GM12874 (cell line): ENCODE data around the gene RNF223.

Source experiments
- TF ChIP-seq, protein P1 (sequence below): IDR thresholded peaks from 2 replicates; pipeline ENCODE4 v1.5.1; 2011; ENCODE audit warnings: low read depth, mild to moderate bottlenecking, control low read depth, low read length, moderate library complexity; ENCODE audit not compliant: insufficient read depth

RNF223 gene

DNA sequence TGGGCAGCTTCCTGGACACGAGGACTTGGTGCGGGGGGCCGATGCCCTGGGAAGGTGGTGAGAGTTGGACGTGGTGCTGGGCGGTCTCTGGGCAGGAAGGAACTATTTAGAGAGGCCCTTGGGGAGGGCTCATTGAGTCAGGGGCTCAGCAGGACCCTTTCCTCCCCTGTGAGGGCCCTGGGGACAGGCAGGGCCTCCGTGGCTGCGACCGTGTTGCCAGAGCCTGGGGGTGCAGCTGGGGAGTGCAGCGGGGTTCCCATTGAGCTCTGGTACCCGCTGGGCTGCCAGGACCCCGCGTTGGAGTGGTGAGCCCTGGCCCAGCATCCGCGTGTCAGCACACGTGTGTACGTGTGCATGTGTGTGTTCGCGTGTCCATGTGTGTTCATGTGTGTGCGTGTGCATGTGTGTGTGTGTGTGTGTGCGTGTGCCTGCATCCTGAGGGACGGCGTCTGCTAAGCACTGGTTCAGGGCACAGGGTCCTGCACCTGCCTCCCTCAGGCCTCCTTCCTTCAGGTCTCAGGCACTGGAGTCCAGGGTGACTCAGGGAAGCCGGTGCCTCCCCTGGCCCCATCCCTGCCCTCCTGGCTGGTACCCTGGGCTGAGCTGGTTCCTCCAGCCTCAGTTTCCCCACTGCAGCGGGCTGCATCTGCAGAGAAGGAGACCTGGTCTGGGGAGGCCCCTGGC is 10.7 kb downstream of the RNF223 start:
- TF ChIP-seq, protein P1, sequence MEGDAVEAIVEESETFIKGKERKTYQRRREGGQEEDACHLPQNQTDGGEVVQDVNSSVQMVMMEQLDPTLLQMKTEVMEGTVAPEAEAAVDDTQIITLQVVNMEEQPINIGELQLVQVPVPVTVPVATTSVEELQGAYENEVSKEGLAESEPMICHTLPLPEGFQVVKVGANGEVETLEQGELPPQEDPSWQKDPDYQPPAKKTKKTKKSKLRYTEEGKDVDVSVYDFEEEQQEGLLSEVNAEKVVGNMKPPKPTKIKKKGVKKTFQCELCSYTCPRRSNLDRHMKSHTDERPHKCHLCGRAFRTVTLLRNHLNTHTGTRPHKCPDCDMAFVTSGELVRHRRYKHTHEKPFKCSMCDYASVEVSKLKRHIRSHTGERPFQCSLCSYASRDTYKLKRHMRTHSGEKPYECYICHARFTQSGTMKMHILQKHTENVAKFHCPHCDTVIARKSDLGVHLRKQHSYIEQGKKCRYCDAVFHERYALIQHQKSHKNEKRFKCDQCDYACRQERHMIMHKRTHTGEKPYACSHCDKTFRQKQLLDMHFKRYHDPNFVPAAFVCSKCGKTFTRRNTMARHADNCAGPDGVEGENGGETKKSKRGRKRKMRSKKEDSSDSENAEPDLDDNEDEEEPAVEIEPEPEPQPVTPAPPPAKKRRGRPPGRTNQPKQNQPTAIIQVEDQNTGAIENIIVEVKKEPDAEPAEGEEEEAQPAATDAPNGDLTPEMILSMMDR: no peak

GRCh38 chr1:1062348-1063163 is 11.6 kb downstream of the RNF223 start:
- TF ChIP-seq, protein P1: no peak

DNA sequence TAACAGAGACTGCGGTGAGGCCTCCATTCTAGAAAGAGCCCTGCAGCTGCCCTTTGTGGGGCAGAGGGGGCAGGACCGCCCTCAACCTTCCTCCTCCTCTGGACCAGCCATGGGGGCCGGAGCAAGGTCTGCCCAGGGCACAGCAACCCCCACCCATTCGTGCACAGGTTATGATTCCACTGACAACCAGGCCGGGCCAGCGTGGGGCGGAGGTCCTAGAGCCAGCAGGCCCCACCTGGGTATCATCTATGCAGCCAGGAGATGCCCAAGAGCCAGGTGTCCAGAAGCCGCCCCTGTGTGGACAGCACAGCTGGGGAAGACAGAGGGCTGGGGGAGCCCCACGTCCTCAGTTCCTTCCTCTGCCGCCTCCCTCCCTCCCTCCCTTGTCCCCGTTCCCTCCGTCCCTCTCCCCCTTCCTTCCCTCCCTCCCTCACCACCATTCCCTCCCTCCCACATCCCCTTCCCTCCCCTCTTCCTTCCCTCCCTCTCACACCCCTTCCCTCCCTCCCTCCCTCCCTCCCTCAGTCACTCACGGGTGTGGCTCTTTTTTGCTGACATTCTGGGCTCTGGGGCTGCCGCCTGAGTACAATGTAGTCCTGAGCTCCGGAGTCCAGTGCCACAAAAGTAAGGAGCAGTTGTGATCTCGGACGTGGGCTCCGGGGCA is 12.3 kb downstream of the RNF223 start:
- TF ChIP-seq, protein P1: no peak

GRCh38 chr1:1060281-1061000 is 13.7 kb downstream of the RNF223 start:
- TF ChIP-seq, protein P1: no peak

DNA sequence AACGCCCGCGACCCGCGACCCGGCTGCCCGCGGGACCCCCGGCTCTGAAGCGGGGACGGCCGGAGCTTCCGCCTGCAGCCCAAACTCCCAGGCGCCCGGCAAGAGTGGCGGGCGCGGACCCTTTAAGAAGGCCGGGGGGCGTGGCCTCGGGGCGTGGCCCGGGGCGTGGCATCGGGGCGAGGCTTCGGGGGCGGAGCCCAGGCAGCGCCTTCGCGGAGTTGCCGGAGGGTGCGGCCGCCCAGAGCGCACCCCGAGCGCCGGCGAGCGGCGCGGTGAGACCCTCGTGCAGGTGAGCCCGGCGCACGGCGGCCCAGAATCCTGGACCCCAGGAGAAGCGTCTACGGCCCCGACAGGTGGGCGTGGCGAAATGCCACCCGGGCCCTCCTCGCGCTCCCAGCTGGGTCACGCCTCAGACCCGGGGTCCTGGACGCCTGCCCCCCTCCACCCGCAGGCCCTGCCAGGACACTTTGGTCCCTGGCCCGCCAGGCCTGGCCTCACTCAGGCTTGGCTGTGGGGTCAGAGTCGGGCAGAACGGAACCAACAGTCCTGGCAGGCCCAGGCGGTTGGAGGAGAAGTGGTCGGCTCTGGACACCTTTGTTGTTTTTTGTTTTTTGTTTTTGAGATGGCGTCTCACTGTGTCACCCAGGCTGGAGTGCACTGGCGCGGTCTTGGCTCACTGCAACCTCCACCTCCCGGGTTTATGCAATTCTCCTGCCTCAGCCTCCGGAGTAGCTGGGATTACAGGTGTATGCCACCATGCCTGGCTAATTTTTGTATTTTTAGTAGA is 14.4 kb downstream of the RNF223 start:
- TF ChIP-seq, protein P1: no peak

DNA sequence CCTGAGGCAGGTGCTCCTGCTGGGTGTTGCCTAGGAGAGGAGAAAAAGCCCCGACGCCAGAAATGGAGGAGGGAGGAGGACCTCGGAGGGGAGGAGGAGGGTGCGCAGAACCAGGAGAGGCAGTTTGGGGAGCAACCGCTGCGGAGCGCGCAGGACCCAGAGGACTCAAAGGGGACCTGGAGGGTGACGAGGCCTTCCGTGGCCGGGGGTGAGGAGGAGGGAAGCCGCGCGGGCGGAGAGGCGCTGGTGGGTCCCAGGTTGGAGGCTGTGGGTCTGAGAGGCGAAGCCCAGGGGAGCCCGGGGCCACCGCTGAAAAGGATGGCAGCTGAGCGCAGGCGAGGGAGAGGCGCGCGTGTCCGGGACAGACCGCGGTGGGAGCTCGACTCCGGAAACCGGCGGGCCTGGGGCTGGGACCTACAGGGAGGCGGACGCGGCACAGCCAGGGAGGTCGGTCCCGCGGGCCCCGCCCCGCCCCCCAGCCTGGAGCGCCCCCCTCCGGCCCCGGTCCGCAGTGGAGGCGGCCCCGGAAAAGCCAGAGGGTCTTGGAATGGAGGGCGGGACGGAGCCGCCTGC is 15.1 kb downstream of the RNF223 start:
- TF ChIP-seq, protein P1: peak; percentile 48
